Smooth muscle cell of the brain vasculature (primary cell): ENCODE results near the gene ROBO1.
"Not testable (repeated sequence)": the region's sequence is repeated elsewhere in the genome, so short reads cannot be mapped to it uniquely, and the experiment has no call there.

Experiments
- DNase-seq: peaks from one replicate; pipeline ENCODE4 v3.0.0-alpha.2; 2012; ENCODE audit warnings: low read depth, low spot score

The ROBO1 gene

DNA sequence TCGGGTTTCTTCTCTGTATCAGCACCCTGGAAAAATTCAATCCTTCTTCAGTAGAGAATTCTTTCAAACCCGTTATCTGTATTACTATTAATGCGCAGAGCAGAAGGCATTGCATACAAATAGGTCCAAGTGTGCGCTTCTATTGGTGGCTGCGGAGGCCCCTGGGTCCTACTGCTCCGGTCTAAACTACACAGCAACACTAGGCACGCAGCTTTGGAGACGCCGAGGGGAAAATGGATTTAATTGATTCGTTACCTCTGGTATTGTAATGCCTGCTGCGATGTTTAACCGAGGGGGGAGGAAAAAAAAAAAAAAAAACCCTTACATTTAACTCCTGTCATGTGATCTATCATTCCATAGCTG lies at the start of gene ROBO1:
ROBO1 (minus strand) TSS at position 94 of the 363 bp plus-strand sequence.
- no peak for DNase-seq

DNA sequence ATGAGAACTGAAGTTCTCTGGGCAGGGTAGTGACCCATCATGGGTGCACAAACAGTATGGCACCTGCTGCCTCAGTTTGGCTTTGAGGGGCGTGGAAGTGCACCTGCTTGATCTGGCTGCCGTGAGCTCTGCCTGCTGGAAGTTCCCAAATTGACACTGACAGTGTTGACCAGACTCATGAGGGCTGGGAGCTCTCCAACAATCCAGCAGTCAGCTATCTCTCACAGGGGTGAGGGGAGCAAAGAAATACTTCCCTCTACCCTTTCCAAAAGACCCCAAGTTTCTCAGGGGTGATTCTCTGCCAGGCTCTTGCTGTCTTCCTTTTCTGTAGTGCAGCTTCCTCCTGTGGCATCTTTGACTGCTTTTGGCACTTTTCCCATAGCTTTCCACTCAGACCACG lies 49.4 kb upstream of the ROBO1 start:
- no peak for DNase-seq

DNA sequence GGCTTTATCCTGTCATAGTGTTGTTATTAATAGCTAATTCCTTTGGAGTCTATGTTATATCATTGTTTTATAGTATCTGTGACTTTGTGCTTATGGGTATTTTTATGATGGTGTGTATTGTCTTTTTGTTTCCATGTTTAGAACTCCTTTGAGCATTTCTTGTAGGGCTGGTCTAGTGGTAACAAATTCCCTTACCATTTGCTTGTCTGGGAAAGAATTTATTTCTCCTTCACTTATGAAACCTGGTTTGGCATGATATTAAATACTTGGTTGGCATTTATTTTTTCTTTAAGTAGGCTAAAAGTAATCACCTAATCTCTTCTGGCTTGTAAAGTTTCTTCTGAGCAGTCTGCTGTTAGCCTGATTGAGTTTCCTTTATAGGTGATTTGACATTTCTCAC lies 47.7 kb upstream of the ROBO1 start:
- no peak for DNase-seq

DNA sequence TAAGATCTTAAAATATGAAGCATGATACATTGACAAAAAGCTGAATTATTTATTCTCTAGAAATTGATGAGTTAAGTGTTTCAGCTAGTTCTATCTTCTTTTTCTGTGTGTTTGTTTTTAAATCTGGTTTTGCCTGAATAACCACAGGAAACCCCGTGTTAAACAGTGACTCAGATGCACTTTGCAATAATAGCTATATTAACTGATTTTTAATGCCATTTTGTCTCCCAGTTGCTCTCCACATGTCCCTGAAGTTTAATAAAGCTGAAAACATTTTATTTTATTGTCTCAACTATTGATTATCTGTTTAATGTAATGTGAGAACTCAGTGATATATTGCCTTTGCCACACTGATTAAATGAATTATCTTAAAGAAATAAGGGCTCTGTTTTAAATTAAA lies 42.8 kb upstream of the ROBO1 start:
- DNase-seq: peak; percentile 3

DNA sequence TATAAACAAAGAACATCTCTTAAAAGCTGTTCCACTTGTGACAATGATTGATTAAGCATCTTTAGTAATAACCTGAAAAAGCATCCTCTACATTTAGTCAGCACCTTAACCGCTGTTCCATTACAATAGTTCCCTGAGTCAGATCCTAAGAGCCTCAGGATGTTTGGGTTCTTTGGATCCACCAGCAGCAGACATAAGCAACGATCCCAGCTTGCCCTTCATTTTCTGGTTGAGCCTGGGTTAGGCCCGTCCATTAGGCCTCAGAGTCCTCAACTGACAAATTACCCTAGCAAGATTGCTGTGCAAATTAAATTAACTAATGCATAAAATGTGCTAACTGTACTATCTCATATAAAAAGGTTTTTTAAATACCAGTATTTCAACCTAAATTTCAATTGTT lies 42.3 kb upstream of the ROBO1 start:
- DNase-seq: no peak

DNA sequence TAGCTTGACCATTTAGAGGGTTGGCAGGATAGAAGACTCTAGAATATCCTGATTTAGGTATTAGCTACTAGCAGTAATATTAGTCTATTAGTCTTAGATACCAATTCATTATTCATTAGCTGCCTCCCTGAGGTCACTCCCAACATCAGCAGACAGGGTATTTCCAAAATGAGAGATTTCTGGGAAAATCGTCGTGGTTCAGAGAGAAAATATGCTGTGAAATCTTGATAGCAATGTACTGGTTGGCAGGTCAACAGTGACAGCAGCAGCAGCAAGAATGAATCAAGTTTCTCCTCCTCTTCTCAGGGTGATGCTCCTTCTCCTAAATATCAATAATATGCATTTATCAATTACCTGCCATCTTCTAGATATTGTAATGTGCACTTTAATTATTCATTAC lies 41.3 kb upstream of the ROBO1 start:
- DNase-seq: no peak

DNA sequence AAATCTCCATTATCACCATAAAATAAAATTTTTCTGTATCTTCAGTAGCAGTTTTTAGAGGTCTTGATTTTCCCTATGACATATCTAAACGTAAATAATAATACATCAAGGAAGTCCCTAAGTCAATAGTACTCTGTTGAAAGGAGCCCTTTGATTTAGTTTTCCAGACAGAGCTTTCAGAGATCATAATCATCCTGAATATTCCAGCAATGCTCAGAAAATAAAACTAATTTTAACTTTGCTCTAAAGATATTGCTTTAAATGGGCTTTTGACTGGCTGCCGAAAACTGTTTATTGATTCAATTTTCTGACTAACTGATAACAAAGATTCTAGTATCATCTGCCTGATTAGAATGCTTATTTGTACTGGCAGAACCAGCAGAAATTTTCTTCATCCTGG lies 40.7 kb upstream of the ROBO1 start:
- no peak for DNase-seq

DNA sequence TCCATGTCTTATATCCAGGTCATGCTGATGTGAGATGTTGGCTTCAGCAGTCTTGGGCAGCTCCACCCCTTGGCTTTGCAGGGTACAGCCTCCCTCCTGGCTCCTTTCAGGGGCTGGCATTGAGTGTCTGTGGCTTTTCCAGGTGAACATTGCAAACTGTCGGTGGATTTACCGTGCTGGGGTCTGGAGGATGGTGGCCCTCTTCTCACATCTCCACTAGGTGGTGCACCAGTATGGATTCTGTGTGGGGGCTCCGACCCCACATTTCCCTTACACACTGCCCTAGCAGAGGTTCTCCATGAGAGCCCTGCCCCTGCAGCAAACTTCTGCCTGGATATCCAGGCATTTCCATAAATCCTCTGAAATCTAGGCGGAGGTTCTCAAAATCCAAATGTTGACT lies 22.4 kb upstream of the ROBO1 start:
- DNase-seq: not testable (repeated sequence)

DNA sequence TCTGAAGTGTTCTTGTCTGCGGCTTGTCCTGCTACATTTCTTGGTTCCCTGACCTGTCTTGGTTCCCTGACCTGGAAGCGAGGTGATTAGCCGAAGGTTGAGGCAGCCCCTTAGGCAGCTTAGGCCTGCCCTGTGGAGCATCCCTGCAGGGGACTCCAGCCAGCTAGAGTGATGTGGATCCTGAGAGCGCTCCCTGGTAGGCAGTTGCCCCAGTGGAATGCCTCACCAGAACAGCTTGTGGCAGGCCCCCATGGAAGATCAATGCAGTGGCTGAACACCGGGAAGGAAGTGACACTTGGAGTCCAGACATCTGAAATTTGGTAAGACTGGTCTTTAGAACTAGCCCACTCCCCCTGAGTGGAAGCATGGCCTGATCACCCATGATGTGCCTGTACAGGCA lies 5.5 kb upstream of the ROBO1 start:
- no peak for DNase-seq

DNA sequence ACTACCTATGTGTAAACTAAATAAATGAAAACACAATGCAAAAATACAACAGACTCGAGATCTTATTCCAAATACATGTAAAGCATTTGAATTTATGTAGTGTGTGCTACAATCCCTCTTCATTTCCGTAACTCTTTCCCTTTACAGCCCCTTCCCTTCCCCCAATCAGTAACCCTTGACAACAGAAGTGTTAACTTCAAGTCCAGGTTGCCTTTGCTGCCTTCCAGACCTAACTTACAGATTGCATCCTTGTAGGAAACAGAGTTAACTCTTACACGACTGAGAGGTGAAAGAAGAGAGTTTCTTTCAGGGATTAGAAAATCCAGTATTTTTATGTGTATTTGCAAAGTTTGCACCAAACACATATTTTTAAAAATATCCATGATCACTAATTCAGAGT lies 1.4 kb upstream of the ROBO1 start:
- DNase-seq: no peak

DNA sequence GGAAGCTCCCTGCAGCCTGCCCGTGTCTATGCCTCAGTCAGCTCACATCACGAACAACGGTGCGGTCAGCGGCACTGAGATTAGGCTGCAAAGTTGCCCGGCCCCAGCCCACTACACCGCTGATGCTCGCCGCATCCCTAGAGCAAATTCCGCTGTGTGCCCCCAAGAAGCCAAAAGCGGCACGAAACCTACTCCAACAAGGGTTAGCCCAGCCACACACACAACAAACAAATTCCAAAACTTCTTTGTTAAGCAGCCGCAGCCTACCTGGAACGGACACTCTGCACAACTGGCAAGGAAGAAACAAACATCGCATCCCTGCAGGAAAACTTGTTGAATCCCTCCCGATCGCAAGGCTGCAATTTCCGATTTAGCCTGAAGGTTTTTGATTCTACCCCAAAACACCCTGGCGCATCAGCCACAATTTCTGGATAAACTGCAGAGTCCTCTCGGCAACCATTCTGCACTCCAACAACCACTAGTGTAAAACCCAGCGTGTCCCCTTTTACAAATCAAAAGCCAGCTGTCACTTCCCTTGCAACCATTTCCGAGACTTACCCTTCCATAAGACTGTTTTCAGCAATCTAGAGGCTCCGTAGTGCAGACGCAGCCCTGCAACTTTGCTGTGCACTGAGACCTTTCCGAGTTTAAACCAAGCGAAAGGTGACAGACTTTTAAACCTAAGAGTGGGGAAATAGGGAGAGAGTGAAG lies 449 bp downstream of the ROBO1 start:
- DNase-seq: no peak

DNA sequence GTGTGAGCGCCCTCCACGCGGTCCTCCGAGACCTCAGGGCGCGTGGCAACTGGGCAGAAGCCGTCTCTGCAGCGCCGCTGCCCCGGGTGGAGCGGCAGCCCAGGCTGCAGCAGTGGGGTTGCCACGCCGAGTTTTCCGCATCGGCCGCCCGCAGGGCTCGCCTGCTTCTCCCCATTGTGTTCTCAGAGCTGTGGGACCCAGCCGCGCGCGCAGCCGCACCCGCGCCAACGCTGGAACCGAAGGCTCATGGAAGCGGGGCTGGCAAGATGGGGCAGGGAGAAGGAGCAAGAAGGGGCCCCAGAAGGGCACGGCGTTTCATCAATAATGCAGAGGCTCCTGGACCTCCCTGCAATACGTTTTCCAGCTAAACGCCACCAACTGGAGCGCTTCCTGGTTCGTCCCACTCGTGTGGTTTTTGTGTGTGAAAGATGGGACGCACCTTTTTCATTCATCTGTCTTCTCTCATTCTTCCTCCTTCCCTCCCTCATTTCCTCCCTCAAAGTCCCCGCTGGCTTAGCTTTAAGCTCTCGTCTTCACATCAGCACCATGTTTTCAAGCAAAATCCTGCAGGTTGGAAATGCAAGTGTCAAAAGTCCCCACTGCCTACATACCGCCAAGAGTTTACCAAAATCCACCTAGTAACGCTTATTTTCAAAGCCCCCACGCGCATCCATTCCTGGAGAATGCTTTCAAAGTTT lies 1.2 kb downstream of the ROBO1 start:
- no peak for DNase-seq

DNA sequence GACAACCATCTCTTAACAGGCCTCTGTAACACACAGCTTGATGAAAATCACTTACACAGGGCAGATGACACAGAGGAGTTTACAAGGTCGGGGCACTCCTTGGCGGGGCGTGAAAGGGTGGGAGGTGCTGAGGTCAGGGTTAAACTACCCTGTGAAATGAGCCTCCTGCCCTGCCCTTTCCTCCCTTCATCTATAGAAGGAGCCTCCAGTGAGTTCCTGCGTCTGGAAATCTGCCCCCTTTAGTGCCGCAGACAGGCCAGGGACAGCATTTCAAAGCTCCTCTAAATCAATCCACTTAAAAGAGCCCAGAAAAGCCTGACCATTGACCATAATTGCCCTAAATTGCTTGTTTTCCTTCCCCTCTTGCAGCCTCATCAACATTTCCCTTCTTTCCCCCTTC lies 1.9 kb downstream of the ROBO1 start:
- DNase-seq: no peak

DNA sequence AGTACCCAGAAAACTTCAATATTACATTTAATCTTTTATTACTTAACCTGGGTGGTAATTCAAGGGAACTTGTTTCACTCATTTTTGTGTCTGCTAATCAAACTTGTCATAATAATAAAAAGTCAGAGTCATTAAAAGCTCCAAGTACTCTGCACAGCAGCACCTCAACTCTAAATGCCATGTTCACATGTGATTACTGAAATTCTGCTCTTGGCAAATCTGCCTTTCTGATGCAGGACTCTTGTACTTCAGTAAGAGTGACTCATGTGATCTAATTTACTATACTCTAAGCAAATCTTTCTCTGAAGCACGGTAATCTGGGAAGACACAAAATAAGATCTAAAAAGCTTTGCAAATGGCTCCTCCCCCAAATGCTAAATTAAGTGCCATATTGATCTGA lies 6.4 kb downstream of the ROBO1 start:
- DNase-seq: no peak

DNA sequence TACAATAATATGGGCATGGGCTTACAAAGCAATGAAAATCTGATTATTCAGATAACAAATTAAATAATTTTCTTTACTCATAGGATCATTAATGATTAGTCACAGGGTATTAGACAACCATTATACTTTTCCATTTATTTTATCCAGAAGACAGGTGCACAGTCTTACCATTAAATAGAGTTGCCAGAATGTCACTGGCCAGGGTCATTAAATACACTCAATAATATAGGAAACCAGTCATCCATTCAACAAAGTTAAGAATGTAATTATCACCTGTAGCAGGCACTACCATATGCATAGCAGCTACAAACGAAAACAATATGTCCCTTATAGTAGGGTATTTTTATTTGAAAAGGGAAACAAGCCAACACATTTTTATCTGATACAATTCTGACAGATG lies 16.1 kb downstream of the ROBO1 start:
- DNase-seq: no peak

DNA sequence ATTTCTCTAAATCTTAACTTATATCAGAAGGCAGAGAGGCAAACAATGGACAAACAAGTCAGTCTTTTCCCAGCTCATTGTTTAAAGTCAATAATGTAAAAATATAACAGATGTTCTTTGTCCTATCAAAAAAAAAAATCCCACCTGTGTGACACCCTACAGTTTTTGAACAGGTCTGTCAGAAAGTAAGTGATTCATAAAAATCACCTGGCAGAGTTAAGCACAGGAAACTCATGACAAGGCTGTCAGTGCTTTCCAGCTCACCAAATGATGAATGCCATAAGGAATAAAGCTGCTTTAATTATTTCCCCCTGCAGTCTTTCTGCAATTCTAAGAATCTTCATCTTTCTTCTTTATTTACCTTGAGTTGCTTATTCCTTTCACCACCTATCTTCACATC lies 30.3 kb downstream of the ROBO1 start:
- DNase-seq: no peak

DNA sequence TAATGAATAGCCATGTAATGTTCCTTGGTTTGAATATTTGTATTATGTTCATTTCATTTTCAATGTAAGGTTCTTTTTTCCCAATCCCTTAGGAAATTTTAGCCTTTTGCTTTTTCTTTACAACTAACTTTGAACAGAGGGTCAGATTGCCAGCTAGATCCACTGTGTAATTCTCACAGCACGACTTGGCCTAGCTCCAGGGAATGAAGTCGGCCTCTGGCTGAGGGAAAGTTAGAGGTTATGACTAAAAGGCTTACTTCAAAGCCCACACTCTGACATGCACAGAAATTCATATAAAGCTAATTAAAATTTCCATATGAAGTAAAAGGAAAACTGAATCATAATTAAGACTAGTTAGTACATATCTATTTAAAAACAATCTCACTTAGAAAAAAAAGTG lies 38.7 kb downstream of the ROBO1 start:
- DNase-seq: peak; percentile 78

DNA sequence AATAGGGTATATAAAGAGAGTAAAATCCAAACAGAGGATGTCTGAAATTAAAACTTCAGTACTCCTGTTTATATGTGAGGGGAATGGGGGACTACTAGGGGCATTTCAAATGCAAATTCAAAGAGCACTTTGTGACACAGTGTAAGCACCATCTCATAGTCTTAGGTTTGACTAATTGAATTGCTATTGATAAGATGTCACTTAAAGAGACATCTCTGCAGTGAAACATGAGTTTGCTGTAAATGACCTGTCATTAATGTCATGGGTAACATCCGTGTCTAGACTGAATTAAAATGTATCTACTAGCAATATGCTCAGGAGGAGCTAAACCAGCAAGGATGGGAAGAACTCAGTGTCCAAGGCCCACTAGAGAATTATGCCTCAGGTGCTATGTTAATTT lies 41.0 kb downstream of the ROBO1 start:
- no peak for DNase-seq

DNA sequence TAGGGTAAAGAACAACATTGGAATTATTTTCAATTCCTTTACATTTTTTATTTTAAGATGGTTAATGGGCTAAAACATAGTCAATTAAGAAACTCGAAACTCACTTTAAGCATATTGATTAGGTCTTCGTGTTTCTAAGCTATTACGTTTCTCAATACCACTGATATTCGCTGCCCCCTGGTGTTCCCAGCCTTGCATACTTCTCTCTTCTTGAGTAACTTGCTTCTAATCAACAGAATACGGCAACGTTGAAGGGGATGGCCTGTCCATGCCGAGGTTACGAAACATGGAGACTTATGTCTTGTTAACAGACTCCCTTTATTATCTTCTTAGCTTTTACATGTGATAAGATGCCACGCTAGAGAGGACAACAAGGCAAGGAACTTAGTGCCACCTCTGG lies 43.6 kb downstream of the ROBO1 start:
- no peak for DNase-seq

DNA sequence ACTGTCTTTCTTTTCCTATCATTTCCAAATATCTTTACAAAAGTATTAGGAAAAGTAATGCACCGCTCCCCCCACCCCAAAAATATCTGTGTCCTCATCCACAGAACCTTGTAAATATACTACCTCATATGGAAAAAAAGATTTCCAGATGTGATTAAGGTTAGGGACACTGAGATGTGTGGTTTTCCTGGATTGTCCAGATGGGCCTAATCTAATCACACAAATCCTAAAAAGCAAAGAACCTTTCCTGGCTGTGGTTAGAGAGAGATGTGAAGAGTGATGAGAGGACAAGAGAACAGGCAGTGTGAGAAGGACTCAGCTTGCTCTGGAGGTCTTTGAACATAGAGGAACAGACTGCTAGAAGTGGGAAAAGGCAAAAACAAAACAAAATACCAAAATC lies 77.7 kb downstream of the ROBO1 start:
- no peak for DNase-seq

DNA sequence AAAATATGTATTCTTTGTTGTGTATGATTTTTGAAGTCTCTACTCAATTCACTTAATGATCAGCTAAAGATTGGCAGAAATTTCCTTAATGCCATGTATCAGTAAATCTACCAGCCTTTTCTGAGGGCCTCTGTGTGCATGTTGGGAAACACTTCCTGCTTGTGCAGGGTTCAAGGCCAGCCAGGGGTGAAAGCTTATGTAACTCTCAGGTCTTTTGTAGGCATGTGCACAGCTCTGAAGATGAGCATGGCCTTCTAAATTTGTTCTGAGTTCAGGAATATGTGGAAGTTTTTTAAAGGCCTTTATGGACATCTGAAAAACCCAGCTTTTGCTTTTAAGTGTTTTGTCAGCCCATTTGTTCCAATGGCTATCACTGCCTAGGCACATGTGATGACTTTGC lies 82.7 kb downstream of the ROBO1 start:
- DNase-seq: no peak

DNA sequence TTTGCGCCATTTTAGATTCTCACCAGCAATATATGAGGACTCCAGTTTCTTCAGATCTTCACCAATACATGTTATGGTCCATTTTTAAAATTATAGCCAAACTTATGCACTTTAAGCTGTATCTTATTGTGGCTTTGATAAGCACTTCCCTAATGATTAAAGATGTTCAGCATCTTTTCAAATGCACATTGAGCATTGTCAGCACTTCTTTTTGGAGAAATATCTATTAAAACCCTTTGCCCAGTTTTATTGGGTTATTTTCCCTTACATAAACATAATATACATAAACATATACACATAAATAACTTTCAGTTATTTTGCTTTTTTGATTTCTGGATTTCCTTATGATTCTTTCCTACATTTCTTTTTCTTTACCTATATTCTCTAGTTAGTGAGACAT lies 83.8 kb downstream of the ROBO1 start:
- DNase-seq: no peak

DNA sequence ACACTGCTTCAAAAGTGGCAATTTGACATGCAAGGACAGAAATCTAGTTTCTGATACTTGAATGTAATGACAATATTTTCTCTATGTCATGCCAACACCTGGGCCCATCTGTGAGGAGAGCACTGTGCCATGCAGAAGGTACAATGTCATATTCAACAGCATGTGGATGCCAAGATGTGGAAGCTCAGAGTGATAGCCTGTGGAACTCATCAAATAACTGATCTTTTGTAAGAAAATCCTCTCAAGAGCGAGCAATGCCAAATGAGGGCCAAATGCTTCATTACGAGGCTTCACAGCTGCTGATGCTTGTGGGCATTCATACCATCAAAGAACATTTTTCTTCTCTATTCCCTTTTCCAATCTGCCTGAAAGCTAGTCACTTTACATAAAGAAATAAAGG lies 95.1 kb downstream of the ROBO1 start:
- no peak for DNase-seq

DNA sequence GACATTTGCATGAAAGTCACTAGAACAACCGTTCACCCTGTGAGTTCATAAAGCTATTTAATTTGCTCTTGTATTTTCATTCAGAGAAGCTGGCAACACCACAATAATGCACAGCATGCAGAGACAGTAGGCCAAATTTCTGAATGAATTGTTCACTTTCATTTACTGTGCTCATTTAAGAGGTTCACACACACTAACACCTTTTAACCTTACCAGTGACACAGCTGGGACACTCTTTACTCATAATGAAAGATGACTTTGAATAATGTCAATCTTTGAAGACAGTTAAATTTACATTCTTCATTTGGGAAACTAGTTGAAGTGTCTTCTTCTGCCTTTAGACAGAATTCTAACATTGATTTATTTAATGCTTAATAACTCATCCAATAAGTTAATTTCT lies 95.7 kb downstream of the ROBO1 start:
- DNase-seq: no peak
